ENCODE data around the gene SPINT1.

- TF ChIP-seq CTCF (IDR thresholded peaks at IDR 0.05; ENCODE audit: low read depth, low read length, missing input control) (no peak), YY1 (IDR thresholded peaks at IDR 0.05) (no peak), EGR1 (IDR thresholded peaks at IDR 0.05; ENCODE audit: low read depth in 2 of 2) (no peak), REST (IDR thresholded peaks at IDR 0.05) (no peak), RAD21 (IDR thresholded peaks at IDR 0.05) (no peak), FOXA1 (IDR thresholded peaks at IDR 0.05) (no peak), GABPA (IDR thresholded peaks at IDR 0.05 in 1 of 2, conservative IDR thresholded peaks at IDR 0.05 in 1 of 2) (no peak), ATF3 (IDR thresholded peaks at IDR 0.05) (no peak)
Observed at GRCh38 chr15:40878785-40879184, 34.9 kb downstream of the SPINT1 start.

Data from liver (tissue), 3 donors.